PFSK-1 (cell line): ENCODE measurements around the gene MEGF6.

Experiments
- FOXP2 ChIP-seq: optimal IDR thresholded peaks from 2 replicates; pipeline ENCODE3; 2011; ENCODE audit warnings: borderline replicate concordance, control low read depth, inconsistent platforms; ENCODE audit not compliant: insufficient read depth; ENCODE audit errors: extremely low read length, extremely low read depth
- POLR2AphosphoS5 ChIP-seq: IDR thresholded peaks from 2 replicates; pipeline ENCODE4 v1.6.1; 2012; ENCODE audit warnings: low read depth, mild to moderate bottlenecking, control low read depth, low read length, moderate library complexity
- REST ChIP-seq, 2 experiments: IDR thresholded peaks; 2 replicates each; pipeline versions ENCODE4 v1.6.1 to v1.8.0; 2011 to 2012; ENCODE audit warnings: low read depth in 2 of 2, low read length in 2 of 2, control low read depth in 1 of 2, inconsistent platforms in 1 of 2, mild to moderate bottlenecking in 1 of 2, moderate library complexity in 1 of 2; ENCODE audit not compliant: insufficient read depth in 1 of 2
- SIN3A ChIP-seq: IDR thresholded peaks from 2 replicates; pipeline ENCODE4 v1.6.1; 2012; ENCODE audit warnings: mild to moderate bottlenecking, low read length, moderate library complexity, borderline replicate concordance; ENCODE audit not compliant: insufficient read depth
- TAF1 ChIP-seq: IDR thresholded peaks from 2 replicates; pipeline ENCODE4 v1.6.1; 2012; ENCODE audit warnings: low read length, control low read depth, borderline replicate concordance; ENCODE audit not compliant: insufficient read depth

Gene MEGF6

DNA sequence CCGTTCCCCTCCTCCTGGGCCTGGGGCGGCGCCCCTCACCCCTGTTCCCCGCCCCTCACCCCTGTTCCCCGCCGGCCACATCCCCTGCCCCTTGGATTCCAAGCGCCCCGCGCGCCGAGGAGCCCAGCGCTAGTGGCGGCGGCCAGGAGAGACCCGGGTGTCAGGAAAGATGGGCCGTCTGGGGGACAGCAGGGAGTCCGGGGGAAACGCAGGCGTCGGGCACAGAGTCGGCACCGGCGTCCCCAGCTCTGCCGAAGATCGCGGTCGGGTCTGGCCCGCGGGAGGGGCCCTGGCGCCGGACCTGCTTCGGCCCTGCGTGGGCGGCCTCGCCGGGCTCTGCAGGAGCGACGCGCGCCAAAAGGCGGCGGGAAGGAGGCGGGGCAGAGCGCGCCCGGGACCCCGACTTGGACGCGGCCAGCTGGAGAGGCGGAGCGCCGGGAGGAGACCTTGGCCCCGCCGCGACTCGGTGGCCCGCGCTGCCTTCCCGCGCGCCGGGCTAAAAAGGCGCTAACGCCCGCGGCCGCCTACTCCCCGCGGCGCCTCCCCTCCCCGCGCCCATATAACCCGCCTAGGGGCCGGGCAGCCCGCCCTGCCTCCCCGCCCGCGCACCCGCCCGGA is 40.7 kb upstream of the MEGF6 start, which contains the start of gene TP73:
Gene TP73 (plus strand): TSS at position 587 of the 618 bp plus-strand sequence. CDS start 29,850 bp downstream, outside the sequence.
- no peak for TF ChIP-seq FOXP2
- no peak for TF ChIP-seq POLR2AphosphoS5
- TF ChIP-seq REST (IDR thresholded peaks at IDR 0.05; ENCODE audit: insufficient read depth in 1 of 2, low read depth in 2 of 2, low read length in 2 of 2), result no peak

- TF ChIP-seq FOXP2 (no peak), TAF1 (no peak), SIN3A (no peak), POLR2AphosphoS5 (no peak), REST (IDR thresholded peaks at IDR 0.05; ENCODE audit: insufficient read depth in 1 of 2, low read depth in 2 of 2, low read length in 2 of 2) (no peak)
Measured at GRCh38 chr1:3651026-3651929, 40.0 kb upstream of the MEGF6 start.

GRCh38 chr1:3650248-3651025 is 39.1 kb upstream of the MEGF6 start:
- TF ChIP-seq POLR2AphosphoS5, result no peak
- TF ChIP-seq FOXP2, result no peak
- TF ChIP-seq TAF1, result no peak
- no peak for TF ChIP-seq REST (IDR thresholded peaks at IDR 0.05; ENCODE audit: insufficient read depth in 1 of 2, low read depth in 2 of 2, low read length in 2 of 2)

GRCh38 chr1:3649342-3650247 is 38.3 kb upstream of the MEGF6 start, which contains the start of gene WRAP73:
Gene WRAP73, minus strand, starts transcription at chr1:3650103. Its CDS starts 104 bp downstream, at chr1:3649999.
- 0 out of 2 replicates have a peak, but pooled peaks have one; percentile 40 for TF ChIP-seq TAF1
- TF ChIP-seq REST (IDR thresholded peaks at IDR 0.05; ENCODE audit: insufficient read depth in 1 of 2, low read depth in 2 of 2, low read length in 2 of 2), result no peak
- TF ChIP-seq POLR2AphosphoS5, result peak; percentile 78
